HEK293 (cell line): ENCODE results near the gene PPHLN1.

ENCODE experiments used
- CTCF ChIA-PET: fragments of 350-600 bp; formaldehyde crosslinking; extraction: SDS; loops from one replicate; lab custom pipeline; 2021; ENCODE audit warnings: antibody characterized with exemption; lab: Yijun Ruan, JAX
- POLR2A ChIA-PET: fragments of 300-600 bp; formaldehyde crosslinking; extraction: SDS; loops from one replicate; lab custom pipeline; 2020; ENCODE audit warnings: antibody characterized with exemption, inconsistent platforms; lab: Yijun Ruan, JAX
- H3K27ac ChIP-seq: fragments of 200-500 bp; sonication (Bioruptor generic); 2 replicates; pipeline ENCODE4 v1.5.1; 2014; ENCODE audit warnings: low read depth, low read length, control low read depth, inconsistent platforms; ENCODE audit errors: extremely low read depth
- H3K36me3 ChIP-seq, 2 experiments: fragments of 200-500 bp in 1 of 2; sonication (Bioruptor generic) in 1 of 2; 1 replicate in 1 of 2; 2 replicates in 1 of 2; pipeline ENCODE4 v1.5.1; 2014 to 2017; ENCODE audit warnings: inconsistent platforms in 2 of 2, low read length in 2 of 2; ENCODE audit not compliant: control insufficient read depth in 2 of 2, insufficient read depth in 1 of 2
- H3K4me1 ChIP-seq: fragments of 200-500 bp; sonication (Bioruptor generic); 2 replicates; pipeline ENCODE4 v1.5.1; 2014; ENCODE audit warnings: mild to moderate bottlenecking, low read length, inconsistent platforms; ENCODE audit not compliant: control insufficient read depth, insufficient read depth
- H3K4me3 ChIP-seq: 2 replicates; pipeline ENCODE4 v1.5.1; 2011; ENCODE audit warnings: low read depth, mild to moderate bottlenecking, control low read depth, low read length, moderate library complexity
- H3K9me3 ChIP-seq: fragments of 200-500 bp; sonication (Bioruptor generic); 2 replicates; pipeline ENCODE4 v1.5.1; 2014; ENCODE audit warnings: low read depth, low read length, inconsistent platforms; ENCODE audit not compliant: control insufficient read depth, insufficient read depth
- HOXD13 ChIP-seq: sonication (generic); formaldehyde crosslinking; IDR thresholded peaks from 2 replicates; pipeline ENCODE4 v1.8.0; 2022; ENCODE audit warnings: missing genetic modification reagents, borderline replicate concordance
- MYNN ChIP-seq: fragments of 450-650 bp; formaldehyde crosslinking; IDR thresholded peaks from 2 replicates; pipeline ENCODE4 v1.5.1; 2016; ENCODE audit warnings: missing biosample characterization, missing genetic modification characterization, borderline replicate concordance
- PRDM1 ChIP-seq: fragments of 450-650 bp; formaldehyde crosslinking; IDR thresholded peaks from 2 replicates; pipeline ENCODE4; 2016; ENCODE audit warnings: missing biosample characterization, missing genetic modification characterization
- REPIN1 ChIP-seq: fragments of 450-650 bp; formaldehyde crosslinking; IDR thresholded peaks from 2 replicates; pipeline ENCODE4 v1.5.1; 2017; ENCODE audit warnings: missing biosample characterization, missing genetic modification characterization, low read depth
- SETDB1 ChIP-seq: IDR thresholded peaks from one replicate; pipeline ENCODE4 v1.6.1; 2017; ENCODE audit warnings: mild to moderate bottlenecking, low read length, moderate library complexity, mixed read lengths; ENCODE audit not compliant: insufficient read length
- SP3 ChIP-seq: fragments of 450-650 bp; formaldehyde crosslinking; IDR thresholded peaks from 2 replicates; pipeline ENCODE4 v1.5.1; 2016; ENCODE audit warnings: missing biosample characterization, missing genetic modification characterization
- ZBTB21 ChIP-seq: fragments of 450-650 bp; formaldehyde crosslinking; IDR thresholded peaks from 2 replicates; pipeline ENCODE4 v1.5.1; 2017; ENCODE audit warnings: missing biosample characterization, missing genetic modification characterization
- ZNF114 ChIP-seq: fragments of 450-650 bp; formaldehyde crosslinking; IDR thresholded peaks from 2 replicates; pipeline ENCODE4 v1.5.0; 2017; ENCODE audit warnings: missing biosample characterization, missing genetic modification characterization
- ZNF292 ChIP-seq: fragments of 450-650 bp; formaldehyde crosslinking; IDR thresholded peaks from 2 replicates; pipeline ENCODE4 v1.5.1; 2016; ENCODE audit warnings: low read depth, missing biosample characterization, missing genetic modification characterization, borderline replicate concordance
- ZNF311 ChIP-seq: fragments of 450-650 bp; formaldehyde crosslinking; IDR thresholded peaks from 2 replicates; pipeline ENCODE4 v1.5.1; 2017; ENCODE audit warnings: missing biosample characterization, missing genetic modification characterization, borderline replicate concordance
- ZNF335 ChIP-seq: fragments of 450-650 bp; formaldehyde crosslinking; conservative IDR thresholded peaks from 2 replicates; pipeline ENCODE4 v1.5.1; 2016; ENCODE audit warnings: missing biosample characterization, missing genetic modification characterization
- ZNF548 ChIP-seq: fragments of 450-650 bp; formaldehyde crosslinking; IDR thresholded peaks from 2 replicates; pipeline ENCODE4 v1.5.1; 2016; ENCODE audit warnings: missing biosample characterization, missing genetic modification characterization
- ZNF596 ChIP-seq: fragments of 450-650 bp; IDR thresholded peaks from 2 replicates; pipeline ENCODE4 v1.5.0; 2018; ENCODE audit warnings: missing biosample characterization, mild to moderate bottlenecking, missing genetic modification characterization, moderate library complexity
- ZNF600 ChIP-seq: fragments of 450-650 bp; formaldehyde crosslinking; IDR thresholded peaks from 2 replicates; pipeline ENCODE4 v1.5.1; 2016; ENCODE audit warnings: missing biosample characterization, missing genetic modification characterization
- ZNF610 ChIP-seq: fragments of 450-650 bp; formaldehyde crosslinking; IDR thresholded peaks from 2 replicates; pipeline ENCODE4 v1.5.1; 2016; ENCODE audit warnings: missing biosample characterization, missing genetic modification characterization, borderline replicate concordance
- ZNF785 ChIP-seq: fragments of 450-650 bp; formaldehyde crosslinking; IDR thresholded peaks from 2 replicates; pipeline ENCODE4 v1.5.1; 2016; ENCODE audit warnings: missing biosample characterization, missing genetic modification characterization
- ZNF843 ChIP-seq: fragments of 450-650 bp; formaldehyde crosslinking; IDR thresholded peaks from 2 replicates; pipeline ENCODE4 v1.5.1; 2016; ENCODE audit warnings: missing biosample characterization, missing genetic modification characterization
- TF ChIP-seq, protein P1 (sequence below): fragments of 450-650 bp; formaldehyde crosslinking; IDR thresholded peaks from 2 replicates; pipeline ENCODE4 v1.5.1; 2016; ENCODE audit warnings: missing biosample characterization, missing genetic modification characterization
- TF ChIP-seq, protein P2 (sequence below): fragments of 450-650 bp; formaldehyde crosslinking; IDR thresholded peaks from 2 replicates; pipeline ENCODE4 v1.5.1; 2016; ENCODE audit warnings: missing biosample characterization, missing genetic modification characterization
- TF ChIP-seq, protein P3 (sequence below): fragments of 450-650 bp; formaldehyde crosslinking; IDR thresholded peaks from 2 replicates; pipeline ENCODE4 v1.5.1; 2016; ENCODE audit warnings: missing biosample characterization, missing genetic modification characterization, low read depth
- TF ChIP-seq, protein P4 (sequence below): fragments of 450-650 bp; formaldehyde crosslinking; IDR thresholded peaks from 2 replicates; pipeline ENCODE4 v1.5.1; 2016; ENCODE audit warnings: missing biosample characterization, missing genetic modification characterization
- TF ChIP-seq, protein P5 (sequence below): sonication (generic); formaldehyde crosslinking; IDR thresholded peaks from 2 replicates; pipeline ENCODE4 v1.8.1; 2022; ENCODE audit warnings: mild to moderate bottlenecking, moderate library complexity, missing genetic modification reagents
- TF ChIP-seq, protein P6 (sequence below): fragments of 450-650 bp; formaldehyde crosslinking; IDR thresholded peaks from 2 replicates; pipeline ENCODE4 v1.5.1; 2017; ENCODE audit warnings: missing biosample characterization, missing genetic modification characterization
- TF ChIP-seq, protein P7 (sequence below): fragments of 450-650 bp; formaldehyde crosslinking; IDR thresholded peaks from 2 replicates; pipeline ENCODE4 v1.5.1; 2016; ENCODE audit warnings: missing biosample characterization, missing genetic modification characterization

The PPHLN1 gene

DNA sequence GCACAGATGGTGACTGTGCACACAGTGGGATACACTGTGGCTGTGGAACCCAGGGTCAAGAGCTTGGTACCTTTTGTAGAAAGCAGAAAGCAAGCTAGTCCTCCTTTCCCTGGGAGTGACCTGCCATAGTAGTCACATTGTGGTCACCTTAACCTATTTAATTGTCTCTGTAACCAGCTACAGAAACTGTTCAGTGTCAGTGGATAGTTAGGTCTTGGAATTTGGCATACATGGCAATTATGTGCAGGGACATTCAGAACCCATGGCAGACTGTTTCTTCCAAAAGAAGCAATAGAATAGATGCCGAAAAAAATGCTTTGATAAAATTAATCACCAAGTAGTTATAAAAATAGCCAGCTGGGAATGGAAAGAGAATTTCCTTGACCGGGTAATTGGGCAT, 30.4 kb downstream of the PPHLN1 start:
- POLR2A ChIA-PET: no interaction called here
- peaks cover 7 to 30% of the 10 kb centered on the region in 2 experiments; a peak in 2 of 3 replicates for H3K36me3 ChIP-seq
- no peak overlapping the region for H3K4me3 ChIP-seq
- no peaks in the 10 kb centered on the region for H3K4me1 ChIP-seq
- CTCF ChIA-PET: no interaction called here
- no peak for TF ChIP-seq ZNF292 (tag by site-specific recombination)
- TF ChIP-seq, protein P1, sequence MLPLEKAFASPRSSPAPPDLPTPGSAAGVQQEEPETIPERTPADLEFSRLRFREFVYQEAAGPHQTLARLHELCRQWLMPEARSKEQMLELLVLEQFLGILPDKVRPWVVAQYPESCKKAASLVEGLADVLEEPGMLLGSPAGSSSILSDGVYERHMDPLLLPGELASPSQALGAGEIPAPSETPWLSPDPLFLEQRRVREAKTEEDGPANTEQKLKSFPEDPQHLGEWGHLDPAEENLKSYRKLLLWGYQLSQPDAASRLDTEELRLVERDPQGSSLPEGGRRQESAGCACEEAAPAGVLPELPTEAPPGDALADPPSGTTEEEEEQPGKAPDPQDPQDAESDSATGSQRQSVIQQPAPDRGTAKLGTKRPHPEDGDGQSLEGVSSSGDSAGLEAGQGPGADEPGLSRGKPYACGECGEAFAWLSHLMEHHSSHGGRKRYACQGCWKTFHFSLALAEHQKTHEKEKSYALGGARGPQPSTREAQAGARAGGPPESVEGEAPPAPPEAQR (tag by site-specific recombination): no peak
- TF ChIP-seq REPIN1: no peak
- TF ChIP-seq ZNF596 (tag by site-specific recombination): no peak
- no peak for TF ChIP-seq ZNF311
- TF ChIP-seq ZBTB21 (tag by site-specific recombination): no peak
- TF ChIP-seq SETDB1: no peak
- H3K27ac ChIP-seq: no peak overlapping the region
- H3K9me3 ChIP-seq: no peaks in the 10 kb centered on the region

DNA sequence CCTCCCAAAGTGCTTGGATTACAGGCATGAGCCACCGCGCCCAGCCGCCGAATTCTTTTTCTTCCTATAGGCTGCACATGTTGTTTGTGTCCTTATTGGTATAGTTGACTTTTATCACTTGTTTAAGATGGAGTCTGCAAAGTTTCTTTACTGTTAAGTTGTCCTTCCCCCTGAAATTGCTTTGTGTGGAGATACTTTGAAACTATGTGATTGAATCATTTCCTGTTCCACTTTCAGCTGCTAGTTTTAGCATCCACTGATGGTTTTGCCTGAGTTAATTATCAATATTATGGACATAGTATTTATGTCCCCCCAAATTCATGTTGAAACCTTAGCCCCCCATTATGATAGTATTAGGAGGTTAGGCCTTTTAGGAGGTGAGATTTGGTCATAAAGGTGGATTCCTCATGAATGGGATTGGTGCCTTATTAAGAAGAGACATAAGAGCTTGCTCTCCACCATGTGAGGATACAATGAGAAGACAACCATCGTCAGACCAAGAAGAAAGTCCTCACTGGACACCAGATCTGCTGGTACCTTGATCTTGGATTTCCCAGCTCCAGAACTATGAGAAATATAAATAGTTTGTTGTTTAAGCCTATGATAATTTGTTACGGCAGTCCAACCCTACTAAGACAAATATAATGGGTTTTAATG, 34.9 kb downstream of the PPHLN1 start:
- CTCF ChIA-PET: interaction anchor here (0.9 kb wide), 1 partner anchor 27 kb away, joined by 3 read pairs; no protein-coding TSS in a partner anchor
- peaks cover 9% of the 10 kb centered on the region for H3K4me1 ChIP-seq
- H3K4me3 ChIP-seq: no peak overlapping the region
- peaks cover 0 to 15% of the 10 kb centered on the region in 2 experiments; a peak in 2 of 3 replicates for H3K36me3 ChIP-seq
- POLR2A ChIA-PET: no interaction called here
- H3K9me3 ChIP-seq: no peaks in the 10 kb centered on the region
- no peak overlapping the region for H3K27ac ChIP-seq
- TF ChIP-seq SP3 (tag by site-specific recombination) (no peak), ZNF114 (tag by site-specific recombination) (no peak), ZNF843 (tag by site-specific recombination) (no peak), ZNF548 (tag by site-specific recombination) (no peak), ZNF610 (tag by site-specific recombination) (no peak), ZNF335 (tag by site-specific recombination) (no peak), ZNF785 (tag by site-specific recombination) (no peak), MYNN (no peak), ZNF596 (tag by site-specific recombination) (no peak), PRDM1 (tag by site-specific recombination) (no peak), ZNF600 (no peak), HOXD13 (no peak)
- TF ChIP-seq, protein P2, sequence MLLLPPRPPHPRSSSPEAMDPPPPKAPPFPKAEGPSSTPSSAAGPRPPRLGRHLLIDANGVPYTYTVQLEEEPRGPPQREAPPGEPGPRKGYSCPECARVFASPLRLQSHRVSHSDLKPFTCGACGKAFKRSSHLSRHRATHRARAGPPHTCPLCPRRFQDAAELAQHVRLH (tag by site-specific recombination): no peak
- TF ChIP-seq, protein P3, sequence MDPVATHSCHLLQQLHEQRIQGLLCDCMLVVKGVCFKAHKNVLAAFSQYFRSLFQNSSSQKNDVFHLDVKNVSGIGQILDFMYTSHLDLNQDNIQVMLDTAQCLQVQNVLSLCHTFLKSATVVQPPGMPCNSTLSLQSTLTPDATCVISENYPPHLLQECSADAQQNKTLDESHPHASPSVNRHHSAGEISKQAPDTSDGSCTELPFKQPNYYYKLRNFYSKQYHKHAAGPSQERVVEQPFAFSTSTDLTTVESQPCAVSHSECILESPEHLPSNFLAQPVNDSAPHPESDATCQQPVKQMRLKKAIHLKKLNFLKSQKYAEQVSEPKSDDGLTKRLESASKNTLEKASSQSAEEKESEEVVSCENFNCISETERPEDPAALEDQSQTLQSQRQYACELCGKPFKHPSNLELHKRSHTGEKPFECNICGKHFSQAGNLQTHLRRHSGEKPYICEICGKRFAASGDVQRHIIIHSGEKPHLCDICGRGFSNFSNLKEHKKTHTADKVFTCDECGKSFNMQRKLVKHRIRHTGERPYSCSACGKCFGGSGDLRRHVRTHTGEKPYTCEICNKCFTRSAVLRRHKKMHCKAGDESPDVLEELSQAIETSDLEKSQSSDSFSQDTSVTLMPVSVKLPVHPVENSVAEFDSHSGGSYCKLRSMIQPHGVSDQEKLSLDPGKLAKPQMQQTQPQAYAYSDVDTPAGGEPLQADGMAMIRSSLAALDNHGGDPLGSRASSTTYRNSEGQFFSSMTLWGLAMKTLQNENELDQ: no peak
- TF ChIP-seq, protein P4, sequence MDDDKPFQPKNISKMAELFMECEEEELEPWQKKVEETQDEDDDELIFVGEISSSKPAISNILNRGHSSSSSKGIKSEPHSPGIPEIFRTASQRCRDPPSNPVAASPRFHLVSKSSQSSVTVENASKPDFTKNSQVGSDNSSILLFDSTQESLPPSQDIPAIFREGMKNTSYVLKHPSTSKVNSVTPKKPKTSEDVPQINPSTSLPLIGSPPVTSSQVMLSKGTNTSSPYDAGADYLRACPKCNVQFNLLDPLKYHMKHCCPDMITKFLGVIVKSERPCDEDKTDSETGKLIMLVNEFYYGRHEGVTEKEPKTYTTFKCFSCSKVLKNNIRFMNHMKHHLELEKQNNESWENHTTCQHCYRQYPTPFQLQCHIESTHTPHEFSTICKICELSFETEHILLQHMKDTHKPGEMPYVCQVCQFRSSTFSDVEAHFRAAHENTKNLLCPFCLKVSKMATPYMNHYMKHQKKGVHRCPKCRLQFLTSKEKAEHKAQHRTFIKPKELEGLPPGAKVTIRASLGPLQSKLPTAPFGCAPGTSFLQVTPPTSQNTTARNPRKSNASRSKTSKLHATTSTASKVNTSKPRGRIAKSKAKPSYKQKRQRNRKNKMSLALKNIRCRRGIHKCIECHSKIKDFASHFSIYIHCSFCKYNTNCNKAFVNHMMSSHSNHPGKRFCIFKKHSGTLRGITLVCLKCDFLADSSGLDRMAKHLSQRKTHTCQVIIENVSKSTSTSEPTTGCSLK (tag by site-specific recombination): no peak
- TF ChIP-seq, protein P5, sequence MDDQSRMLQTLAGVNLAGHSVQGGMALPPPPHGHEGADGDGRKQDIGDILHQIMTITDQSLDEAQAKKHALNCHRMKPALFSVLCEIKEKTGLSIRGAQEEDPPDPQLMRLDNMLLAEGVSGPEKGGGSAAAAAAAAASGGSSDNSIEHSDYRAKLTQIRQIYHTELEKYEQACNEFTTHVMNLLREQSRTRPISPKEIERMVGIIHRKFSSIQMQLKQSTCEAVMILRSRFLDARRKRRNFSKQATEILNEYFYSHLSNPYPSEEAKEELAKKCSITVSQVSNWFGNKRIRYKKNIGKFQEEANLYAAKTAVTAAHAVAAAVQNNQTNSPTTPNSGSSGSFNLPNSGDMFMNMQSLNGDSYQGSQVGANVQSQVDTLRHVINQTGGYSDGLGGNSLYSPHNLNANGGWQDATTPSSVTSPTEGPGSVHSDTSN (CRISPR knock-in tag): no peak
- TF ChIP-seq, protein P6, sequence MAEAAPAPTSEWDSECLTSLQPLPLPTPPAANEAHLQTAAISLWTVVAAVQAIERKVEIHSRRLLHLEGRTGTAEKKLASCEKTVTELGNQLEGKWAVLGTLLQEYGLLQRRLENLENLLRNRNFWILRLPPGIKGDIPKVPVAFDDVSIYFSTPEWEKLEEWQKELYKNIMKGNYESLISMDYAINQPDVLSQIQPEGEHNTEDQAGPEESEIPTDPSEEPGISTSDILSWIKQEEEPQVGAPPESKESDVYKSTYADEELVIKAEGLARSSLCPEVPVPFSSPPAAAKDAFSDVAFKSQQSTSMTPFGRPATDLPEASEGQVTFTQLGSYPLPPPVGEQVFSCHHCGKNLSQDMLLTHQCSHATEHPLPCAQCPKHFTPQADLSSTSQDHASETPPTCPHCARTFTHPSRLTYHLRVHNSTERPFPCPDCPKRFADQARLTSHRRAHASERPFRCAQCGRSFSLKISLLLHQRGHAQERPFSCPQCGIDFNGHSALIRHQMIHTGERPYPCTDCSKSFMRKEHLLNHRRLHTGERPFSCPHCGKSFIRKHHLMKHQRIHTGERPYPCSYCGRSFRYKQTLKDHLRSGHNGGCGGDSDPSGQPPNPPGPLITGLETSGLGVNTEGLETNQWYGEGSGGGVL (tag by site-specific recombination): no peak
- TF ChIP-seq, protein P7, sequence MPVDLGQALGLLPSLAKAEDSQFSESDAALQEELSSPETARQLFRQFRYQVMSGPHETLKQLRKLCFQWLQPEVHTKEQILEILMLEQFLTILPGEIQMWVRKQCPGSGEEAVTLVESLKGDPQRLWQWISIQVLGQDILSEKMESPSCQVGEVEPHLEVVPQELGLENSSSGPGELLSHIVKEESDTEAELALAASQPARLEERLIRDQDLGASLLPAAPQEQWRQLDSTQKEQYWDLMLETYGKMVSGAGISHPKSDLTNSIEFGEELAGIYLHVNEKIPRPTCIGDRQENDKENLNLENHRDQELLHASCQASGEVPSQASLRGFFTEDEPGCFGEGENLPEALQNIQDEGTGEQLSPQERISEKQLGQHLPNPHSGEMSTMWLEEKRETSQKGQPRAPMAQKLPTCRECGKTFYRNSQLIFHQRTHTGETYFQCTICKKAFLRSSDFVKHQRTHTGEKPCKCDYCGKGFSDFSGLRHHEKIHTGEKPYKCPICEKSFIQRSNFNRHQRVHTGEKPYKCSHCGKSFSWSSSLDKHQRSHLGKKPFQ (tag by site-specific recombination): no peak
